Measurements from ENCODE around the gene DOCK6. TPM values are rescaled to one million over a fixed set of nuclear protein-coding genes. Genes with fewer than 3 reads are reported as not detected.

The DOCK6 gene
- total RNA-seq, 1 experiment from 2014 or later: 82.4 TPM

DNA sequence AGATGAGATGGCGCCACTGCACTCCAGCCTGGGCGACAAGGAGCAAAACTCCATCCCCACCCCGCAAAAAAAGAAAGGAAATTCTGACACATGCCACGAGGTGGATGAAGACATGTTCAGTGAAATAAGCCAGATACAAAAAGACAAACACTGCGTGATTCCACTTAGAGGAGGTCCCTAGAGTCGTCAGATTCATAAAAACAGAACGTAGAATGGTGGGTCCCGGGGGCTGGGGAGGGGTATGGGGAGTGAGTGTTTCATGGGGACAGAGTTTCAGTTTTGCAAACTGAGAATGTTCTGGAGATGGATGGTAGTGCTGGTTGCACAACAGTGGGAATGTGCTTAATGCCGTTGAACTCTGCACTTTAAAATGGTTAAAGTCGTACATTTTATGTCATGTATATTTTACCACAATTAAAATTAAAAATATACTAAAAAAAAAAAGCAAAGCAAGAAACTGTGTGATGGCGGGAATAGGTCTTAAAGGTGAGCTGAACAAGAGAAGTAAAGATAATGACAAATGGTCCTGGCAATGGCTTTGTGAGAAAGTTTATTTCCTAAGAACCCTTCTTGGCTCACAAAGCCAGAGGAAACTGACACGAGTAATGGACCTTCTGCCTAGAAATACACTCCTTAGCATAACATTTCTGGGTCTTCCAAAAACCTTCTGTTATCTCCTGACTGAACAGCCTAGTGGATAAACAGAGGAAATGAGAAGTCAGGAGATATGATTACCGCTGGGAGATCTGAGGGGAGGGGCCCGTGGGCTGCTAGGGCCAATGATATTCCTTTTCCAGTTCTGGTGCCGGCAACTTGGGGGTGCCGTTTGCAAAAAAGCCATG lies 102.5 kb downstream of the DOCK6 start:
- Histone ChIP-seq H3K4me3 (replicated peaks in 1 of 2; ENCODE audit: low read depth in 1 of 2, low read length in 2 of 2) (no peak overlapping the region), H4K20me1 (ENCODE audit: insufficient read depth) (no peaks in the 10 kb centered on the region), H3K36me3 (ENCODE audit: control insufficient read depth in 1 of 2, insufficient read depth in 2 of 2, low read length in 2 of 2) (no peaks in the 10 kb centered on the region), H3K9me3 (ENCODE audit: control insufficient read depth in 1 of 2, insufficient read depth in 1 of 2, low read depth in 1 of 2, low read length in 2 of 2) (no peaks in the 10 kb centered on the region), H3K9me2 (ENCODE audit: insufficient read depth) (no peaks in the 10 kb centered on the region), H3K4me2 (ENCODE audit: low read length) (no peak overlapping the region), H3K9ac (ENCODE audit: low read length) (no peak overlapping the region), H3K79me2 (ENCODE audit: insufficient read depth, low read length) (peaks cover 7% of the 10 kb centered on the region), H3K27ac (ENCODE audit: low read depth, low read length) (no peak overlapping the region), H3K27me3 (ENCODE audit: insufficient read depth, low read length) (no peaks in the 10 kb centered on the region), H3K4me1 (ENCODE audit: control insufficient read depth in 1 of 2, insufficient read depth in 2 of 2, low read length in 2 of 2) (peaks cover 20 to 25% of the 10 kb centered on the region in 2 experiments), H2AFZ (ENCODE audit: low read depth, low read length, poor library complexity, severe bottlenecking) (no peak overlapping the region)
- RAD21 ChIA-PET (ENCODE audit: low non-redundant PET in 1 of 2, low total read pairs in 2 of 2, uncharacterized antibody in 2 of 2, unreplicated experiment in 2 of 2): no interaction called here
- no TSS peak for BruUV-seq (replicated peaks)
- intact Hi-C loops (cut with micrococcal nuclease): no loop called here
- TF ChIP-seq CBX3 (IDR thresholded peaks at IDR 0.05; ENCODE audit: low read depth): no peak
- no peak for TF ChIP-seq TCF7L2 (IDR thresholded peaks at IDR 0.05; ENCODE audit: borderline replicate concordance, extremely low read depth, insufficient read depth, insufficient read length)
- TF ChIP-seq SRF (IDR thresholded peaks at IDR 0.05; ENCODE audit: low read depth): no peak
- no peak for TF ChIP-seq POLR2AphosphoS5 (IDR thresholded peaks at IDR 0.05; ENCODE audit: low read depth, low read length)
- TF ChIP-seq ZNF274 (IDR thresholded peaks at IDR 0.05; ENCODE audit: low read depth, low read length): no peak
- no peak for TF ChIP-seq RAD21 (IDR thresholded peaks at IDR 0.05; ENCODE audit: low read depth)
- TF ChIP-seq ZFX (IDR thresholded peaks at IDR 0.05): no peak
- TF ChIP-seq, protein P1, sequence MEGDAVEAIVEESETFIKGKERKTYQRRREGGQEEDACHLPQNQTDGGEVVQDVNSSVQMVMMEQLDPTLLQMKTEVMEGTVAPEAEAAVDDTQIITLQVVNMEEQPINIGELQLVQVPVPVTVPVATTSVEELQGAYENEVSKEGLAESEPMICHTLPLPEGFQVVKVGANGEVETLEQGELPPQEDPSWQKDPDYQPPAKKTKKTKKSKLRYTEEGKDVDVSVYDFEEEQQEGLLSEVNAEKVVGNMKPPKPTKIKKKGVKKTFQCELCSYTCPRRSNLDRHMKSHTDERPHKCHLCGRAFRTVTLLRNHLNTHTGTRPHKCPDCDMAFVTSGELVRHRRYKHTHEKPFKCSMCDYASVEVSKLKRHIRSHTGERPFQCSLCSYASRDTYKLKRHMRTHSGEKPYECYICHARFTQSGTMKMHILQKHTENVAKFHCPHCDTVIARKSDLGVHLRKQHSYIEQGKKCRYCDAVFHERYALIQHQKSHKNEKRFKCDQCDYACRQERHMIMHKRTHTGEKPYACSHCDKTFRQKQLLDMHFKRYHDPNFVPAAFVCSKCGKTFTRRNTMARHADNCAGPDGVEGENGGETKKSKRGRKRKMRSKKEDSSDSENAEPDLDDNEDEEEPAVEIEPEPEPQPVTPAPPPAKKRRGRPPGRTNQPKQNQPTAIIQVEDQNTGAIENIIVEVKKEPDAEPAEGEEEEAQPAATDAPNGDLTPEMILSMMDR (IDR thresholded peaks at IDR 0.05 in 2 of 3, conservative IDR thresholded peaks at IDR 0.05 in 1 of 3; ENCODE audit: borderline replicate concordance in 1 of 3, insufficient read depth in 1 of 3, low read depth in 2 of 3, low read length in 2 of 3): no peak
- TF ChIP-seq SIN3A (IDR thresholded peaks at IDR 0.05; ENCODE audit: low read depth): no peak
- TF ChIP-seq EZH2phosphoT487 (IDR thresholded peaks at IDR 0.05; ENCODE audit: borderline replicate concordance): no peak
- DNase-seq (ENCODE audit: low read depth, low spot score) (no peak), ATAC-seq (no peak)
- CTCF ChIA-PET: no interaction called here
- POLR2A ChIA-PET: no interaction called here
